CD4-positive, alpha-beta T cell treated with Interleukin-17A for 4 hours (primary cell): ENCODE measurements around the gene MPP4.

ENCODE experiments used
- DNase-seq: peaks from one replicate; pipeline ENCODE4 v3.0.0-alpha.2; 2020; ENCODE audit warnings: mixed read lengths

MPP4 gene

DNA sequence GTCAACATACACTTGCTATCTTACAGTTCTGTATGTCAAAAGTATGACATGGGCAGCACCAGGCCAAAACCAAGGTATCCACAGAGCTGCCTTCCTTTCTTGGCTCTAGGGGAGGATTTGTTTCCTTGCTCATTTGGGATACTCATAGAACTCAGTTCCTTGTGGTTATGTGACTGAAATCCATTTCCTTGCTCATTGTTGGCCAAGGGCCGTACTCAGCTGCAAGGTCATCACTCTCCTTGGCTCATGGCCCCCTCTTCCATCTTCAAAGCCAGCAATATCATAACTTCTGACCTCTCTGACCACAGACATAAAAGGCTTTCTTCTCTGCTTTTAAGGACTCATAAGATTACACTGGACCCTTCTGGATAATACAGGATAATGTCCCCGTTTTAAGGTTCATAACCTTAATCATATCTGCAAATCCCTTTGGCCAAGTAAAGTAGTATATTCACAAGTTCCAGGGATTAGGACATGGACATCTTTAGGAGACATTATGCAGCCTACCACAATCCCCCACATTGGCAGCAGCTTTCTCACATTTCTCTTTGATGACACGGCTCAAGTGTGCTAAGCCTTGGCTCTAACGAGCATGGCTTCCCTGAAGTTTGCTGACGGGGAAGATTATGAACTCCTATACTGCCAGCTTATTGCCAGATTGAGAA lies 76.0 kb downstream of the MPP4 start:
- no peak for DNase-seq

DNA sequence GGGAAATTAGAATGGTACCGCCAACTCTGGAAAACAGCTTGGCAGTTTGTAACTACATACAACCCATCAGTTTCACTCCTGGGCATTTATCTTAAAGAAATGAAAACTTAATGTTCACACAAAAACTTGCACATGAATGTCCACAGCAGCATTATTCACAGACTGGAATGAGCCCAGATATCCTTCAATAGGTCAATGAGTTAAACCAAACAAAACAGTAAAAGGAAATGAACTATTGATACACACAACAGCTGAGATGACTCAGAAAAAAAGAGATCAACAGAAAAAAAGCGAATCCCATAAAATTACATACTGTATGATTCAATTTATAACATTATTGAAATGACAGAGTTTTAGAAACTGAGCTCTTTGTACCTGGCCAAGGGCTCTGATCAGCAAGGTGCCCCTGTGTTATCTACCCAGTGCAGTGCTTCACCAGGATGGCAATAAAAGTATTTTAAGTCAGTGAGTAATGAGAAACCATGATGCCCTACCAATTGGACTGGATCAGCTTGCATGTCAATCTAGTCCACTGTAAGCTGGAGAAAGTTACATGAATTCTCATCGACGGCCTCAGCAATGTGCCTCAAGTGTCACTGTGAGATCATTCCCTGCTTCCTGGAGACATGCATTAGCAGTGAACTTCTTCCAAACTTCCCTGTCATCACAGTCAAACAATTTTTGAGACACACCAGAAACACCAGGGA lies 77.0 kb downstream of the MPP4 start:
- no peak for DNase-seq

DNA sequence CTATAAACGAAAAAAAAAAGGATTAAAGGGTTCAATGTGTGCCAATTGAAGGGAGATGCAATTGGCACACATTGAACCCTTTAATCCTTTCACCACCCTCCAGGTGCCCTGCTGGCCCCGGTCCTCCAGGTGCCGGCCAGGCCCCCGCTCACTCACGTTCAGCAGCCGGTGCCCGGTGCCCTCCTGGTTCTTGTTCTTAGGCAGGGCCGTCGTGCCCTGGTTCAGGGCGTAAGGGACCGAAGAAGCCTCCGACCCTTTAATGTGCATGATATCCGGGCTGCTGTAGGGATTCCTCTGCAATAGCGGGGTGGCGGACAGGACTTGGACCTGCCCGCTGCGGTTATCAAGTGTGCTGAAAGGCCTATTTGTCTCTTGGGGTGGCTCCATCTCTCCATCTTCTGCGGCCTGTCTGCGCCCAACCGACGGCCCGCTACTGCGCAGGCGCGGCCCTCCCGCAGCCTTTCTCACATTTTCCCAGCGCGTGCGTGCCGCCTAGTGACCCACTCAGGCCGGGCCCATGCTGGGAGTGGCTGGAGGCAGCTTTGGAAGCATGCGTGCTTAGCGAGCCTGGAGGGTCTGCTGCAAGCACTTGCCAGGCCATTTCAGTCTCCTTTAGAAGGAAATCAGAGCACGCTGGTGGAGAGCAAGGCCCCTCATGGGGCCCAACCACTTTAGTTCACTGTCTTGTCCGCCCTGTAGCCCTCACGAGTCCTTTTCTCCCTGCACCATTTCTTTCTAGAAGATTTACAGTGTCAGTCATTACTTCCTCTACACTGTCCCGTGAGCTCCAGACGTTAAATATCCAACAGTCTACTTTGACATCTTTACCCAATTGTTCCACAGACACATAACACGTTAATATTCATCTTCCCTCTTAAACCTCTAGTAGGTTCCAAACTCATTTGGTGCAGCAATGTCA lies 79.4 kb downstream of the MPP4 start:
- no peak for DNase-seq

DNA sequence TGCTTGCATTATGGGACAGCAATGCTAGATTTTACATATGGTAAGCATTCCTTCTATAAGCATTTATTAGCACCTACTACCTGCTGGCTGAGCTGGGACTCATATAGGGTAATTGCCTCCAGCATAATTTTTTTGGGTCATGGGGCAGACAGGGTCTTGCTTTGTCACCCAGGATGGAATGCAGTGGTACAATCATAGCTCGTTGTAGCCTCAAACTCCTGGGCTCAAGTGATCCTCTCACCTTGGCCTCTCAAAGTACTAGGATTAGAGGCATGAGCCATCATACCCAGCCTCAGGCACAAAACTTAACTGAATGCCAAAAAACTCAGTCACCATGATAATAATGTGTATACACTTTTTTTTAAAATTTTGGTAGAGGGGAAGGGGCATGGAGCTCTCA lies 90.4 kb downstream of the MPP4 start:
- no peak for DNase-seq

DNA sequence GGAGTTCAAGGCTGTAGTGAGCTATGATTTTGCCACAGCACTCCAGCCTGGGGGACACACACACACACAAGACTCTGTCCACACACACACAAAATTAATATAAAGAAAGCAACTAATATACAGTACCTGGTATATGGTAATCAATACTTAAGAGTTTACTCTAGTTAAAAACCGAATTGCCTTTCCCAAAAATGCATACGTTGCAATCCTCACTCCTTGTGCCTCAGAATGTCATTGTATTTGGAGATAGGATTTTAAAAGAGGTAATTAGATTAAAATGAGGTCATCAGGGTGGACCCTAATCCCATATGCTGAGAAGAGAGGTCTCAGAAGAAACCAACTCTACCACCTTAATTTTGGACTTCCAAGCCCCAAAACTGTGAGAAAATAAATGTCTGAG lies 90.9 kb downstream of the MPP4 start:
- DNase-seq: no peak

DNA sequence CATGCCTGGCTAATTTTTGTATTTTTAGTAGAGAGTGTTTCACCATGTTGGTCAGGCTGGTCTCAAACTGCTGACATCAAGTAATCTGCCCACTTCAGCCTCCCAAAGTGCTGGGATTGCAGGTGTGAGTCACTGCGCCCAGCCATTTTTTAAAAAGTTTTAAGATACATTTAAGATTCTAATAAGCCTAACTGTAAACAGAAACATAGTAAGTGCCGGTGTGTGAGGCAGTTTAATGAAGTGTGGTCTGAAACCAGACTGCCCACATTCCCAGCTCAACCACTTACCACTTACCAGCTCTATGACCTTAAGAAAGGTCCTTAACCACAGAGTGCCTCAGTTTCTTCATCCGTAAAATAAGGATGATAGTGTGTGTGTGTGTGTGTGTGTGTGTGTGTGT lies 97.5 kb downstream of the MPP4 start:
- DNase-seq: no peak

DNA sequence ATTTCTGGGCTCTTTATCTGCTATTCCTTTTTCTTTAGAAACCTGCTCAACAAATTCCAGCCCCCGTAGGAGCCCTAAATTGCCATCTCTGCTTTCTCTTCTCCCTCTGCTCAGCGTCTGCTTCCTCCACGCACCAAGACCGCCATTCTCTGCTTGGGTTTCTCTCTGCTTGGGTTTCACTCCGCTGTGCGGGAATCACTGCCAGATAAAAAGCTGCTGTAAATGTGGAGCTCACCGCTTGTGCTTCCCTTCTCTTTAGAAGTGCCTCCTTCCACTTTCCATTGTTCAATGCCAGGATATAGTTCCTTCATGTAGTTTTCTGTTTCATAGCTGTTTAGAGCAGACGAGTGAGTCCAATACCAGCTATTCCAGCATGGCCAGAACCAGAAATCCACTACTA lies 101.0 kb downstream of the MPP4 start:
- no peak for DNase-seq
